ENCODE results near the gene CD93.

Gene CD93

GRCh38 chr20:23083553-23084220, 2.4 kb downstream of the CD93 start:
- DNase-seq (ENCODE audit: low read depth), result no peak

GRCh38 chr20:23082846-23083552, 3.1 kb downstream of the CD93 start:
- no peak for DNase-seq (ENCODE audit: low read depth)

- DNase-seq (ENCODE audit: low read depth), result no peak
Observed at GRCh38 chr20:23081263-23081819, 4.8 kb downstream of the CD93 start.

GRCh38 chr20:23080521-23080920, 5.6 kb downstream of the CD93 start:
- DNase-seq (ENCODE audit: low read depth), result no peak

GRCh38 chr20:23079926-23080325, 6.2 kb downstream of the CD93 start:
- DNase-seq (ENCODE audit: low read depth), result no peak

- DNase-seq (ENCODE audit: low read depth), result no peak
Observed at GRCh38 chr20:23079016-23079351, 7.1 kb downstream of the CD93 start.

GRCh38 chr20:23078351-23079015, 7.6 kb downstream of the CD93 start:
- DNase-seq (ENCODE audit: low read depth), result no peak

- no peak for DNase-seq (ENCODE audit: low read depth)
Observed at GRCh38 chr20:23077277-23077676, 8.8 kb downstream of the CD93 start.

GRCh38 chr20:23074052-23074451, 12.1 kb downstream of the CD93 start:
- DNase-seq (ENCODE audit: low read depth), result no peak

GRCh38 chr20:23072892-23073586, 13.1 kb downstream of the CD93 start:
- no peak for DNase-seq (ENCODE audit: low read depth)

- DNase-seq (ENCODE audit: low read depth), result no peak
Observed at GRCh38 chr20:23071996-23072395, 14.1 kb downstream of the CD93 start.

- DNase-seq (ENCODE audit: low read depth), result no peak
Observed at GRCh38 chr20:23071398-23071797, 14.7 kb downstream of the CD93 start.

GRCh38 chr20:23069108-23069507, 17.0 kb downstream of the CD93 start:
- no peak for DNase-seq (ENCODE audit: low read depth)

- no peak for DNase-seq (ENCODE audit: low read depth)
Observed at GRCh38 chr20:23068283-23068682, 17.8 kb downstream of the CD93 start.

GRCh38 chr20:23066772-23067171, 19.4 kb downstream of the CD93 start:
- no peak for DNase-seq (ENCODE audit: low read depth)

- DNase-seq (ENCODE audit: low read depth), result no peak
Observed at GRCh38 chr20:23065266-23066201, 20.6 kb downstream of the CD93 start.

GRCh38 chr20:23063581-23063980, 22.5 kb downstream of the CD93 start:
- no peak for DNase-seq (ENCODE audit: low read depth)

GRCh38 chr20:23063168-23063567, 23.0 kb downstream of the CD93 start:
- DNase-seq (ENCODE audit: low read depth), result no peak

- DNase-seq (ENCODE audit: low read depth), result no peak
Observed at GRCh38 chr20:23062632-23063031, 23.5 kb downstream of the CD93 start.

GRCh38 chr20:23061734-23062561, 24.2 kb downstream of the CD93 start:
- DNase-seq (ENCODE audit: low read depth), result no peak

Data from stimulated activated CD8-positive, alpha-beta memory T cell treated with anti-CD3 and anti-CD28 coated beads, Interleukin-15, amount 100 ng/mL, for 24 hours (primary cell).